ENCODE measurements around the gene FAM24B. TPM values are rescaled to one million over a fixed set of nuclear protein-coding genes. Genes with fewer than 3 reads are reported as not detected.

The FAM24B gene
- total RNA-seq, 3 donors from 2014 or later = 3.7 to 6.6 (median 5.4) TPM

GRCh38 chr10:122812751-122813150 lies 66.6 kb downstream of the FAM24B start:
- DNase-seq (ENCODE audit: low spot score in 2 of 2) = no peak
- no peaks in the 10 kb centered on the region for H3K36me3 ChIP-seq
- no peaks in the 10 kb centered on the region for H3K4me1 ChIP-seq
- H3K4me3 ChIP-seq = no peak overlapping the region
- intact Hi-C loops (cut with DNase I; ENCODE audit: low total_unique reads) = no loop called here
- H3K27me3 ChIP-seq = no peaks in the 10 kb centered on the region
- no peaks in the 10 kb centered on the region for H3K9me3 ChIP-seq
- TF ChIP-seq POLR2AphosphoS5 (IDR thresholded peaks at IDR 0.05) = no peak
- no peak for TF ChIP-seq POLR2A (IDR thresholded peaks at IDR 0.05)
- no peak for TF ChIP-seq CTCF (IDR thresholded peaks at IDR 0.05)
- H3K27ac ChIP-seq = no peak overlapping the region

- no peak for TF ChIP-seq POLR2AphosphoS5 (IDR thresholded peaks at IDR 0.05)
- no peak for TF ChIP-seq CTCF (IDR thresholded peaks at IDR 0.05)
- no peak for TF ChIP-seq POLR2A (IDR thresholded peaks at IDR 0.05)
- no peak for DNase-seq (ENCODE audit: low spot score in 2 of 2)
- intact Hi-C loops (cut with DNase I; ENCODE audit: low total_unique reads) = loop anchor here (10.0 kb wide), 1 partner anchor 723 kb away; no protein-coding TSS in a partner anchor
- no peaks in the 10 kb centered on the region for H3K9me3 ChIP-seq
- H3K4me1 ChIP-seq = no peaks in the 10 kb centered on the region
- H3K36me3 ChIP-seq = no peaks in the 10 kb centered on the region
- no peak overlapping the region for H3K27ac ChIP-seq
- H3K27me3 ChIP-seq = no peaks in the 10 kb centered on the region
- H3K4me3 ChIP-seq = no peak overlapping the region
Measured at GRCh38 chr10:122802282-122802681, 77.1 kb downstream of the FAM24B start.

Other genes starting within 250 kb of the FAM24B start
- not detected for gene C10orf120, start 179.7 kb downstream of the FAM24B start, total RNA-seq
- gene CUZD1, start 33.7 kb downstream of the FAM24B start, total RNA-seq = 1 to 10 TPM in 1 of 3 donors, under 1 TPM in 2; 0.48 to 1.8 (median 0.98) TPM
- gene FAM24A, start 31.0 kb upstream of the FAM24B start, total RNA-seq = not detected
- 1 to 10 TPM; 4.5 to 8.0 (median 7.5) TPM for gene C10orf88, start 74.6 kb upstream of the FAM24B start, total RNA-seq
- gene PSTK, start 100.8 kb upstream of the FAM24B start, total RNA-seq = 1 to 10 TPM; 3.6 to 6.4 (median 3.7) TPM
- 10 to 100 TPM; 10.5 to 17.7 (median 13.3) TPM for gene IKZF5, start 129.2 kb upstream of the FAM24B start, total RNA-seq
- gene ACADSB, start 129.4 kb upstream of the FAM24B start, total RNA-seq = 10 to 100 TPM; 22.6 to 32.4 (median 31.8) TPM